ENCODE measurements around the gene ITGAE. TPM values are rescaled to one million over a fixed set of nuclear protein-coding genes. Genes with fewer than 3 reads are reported as not detected.

The ITGAE gene
- total and polyA plus RNA-seq, 7 donors: 25.2 to 51.8 (median 42.9) TPM

DNA sequence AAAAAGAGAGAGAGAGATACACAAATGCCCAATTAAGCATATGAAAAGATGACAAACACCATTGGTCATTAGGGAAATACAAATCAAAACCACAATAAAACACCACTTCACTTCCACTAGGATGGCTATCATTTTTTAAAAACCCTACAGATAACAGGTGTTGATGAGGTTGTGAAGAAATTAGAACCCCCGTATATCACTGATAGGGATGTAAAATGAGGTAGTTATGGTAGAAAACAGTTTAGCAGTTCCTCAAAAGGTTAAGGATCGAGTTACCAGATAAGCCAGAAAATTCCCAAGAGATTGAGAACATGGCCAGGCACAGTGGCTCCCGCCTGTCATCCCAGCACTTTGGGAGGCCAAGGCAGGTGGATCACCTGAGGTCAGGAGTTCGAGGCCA lies 107.8 kb downstream of the ITGAE start:
- Histone ChIP-seq H3K27ac (no peak overlapping the region), H3K36me3 (no peaks in the 10 kb centered on the region), H3K9me3 (peaks cover 0 to 5% (median under 1%) of the 10 kb centered on the region in 4 donors), H3K4me3 (no peak overlapping the region), H3K27me3 (peaks cover 11 to 87% (median 77%) of the 10 kb centered on the region in 3 donors), H3K4me1 (peaks cover 0 to 18% (median 15%) of the 10 kb centered on the region in 4 donors)
- DNase-seq: no peak
- 53 to 56% methylated on average over 4 of the region's 4 CpGs for WGBS, 2 donors
- no peak for TF ChIP-seq POLR2A (IDR thresholded peaks at IDR 0.05)
- no peak for TF ChIP-seq POLR2AphosphoS5 (IDR thresholded peaks at IDR 0.05)
- no peak for TF ChIP-seq EP300 (IDR thresholded peaks at IDR 0.05)
- TF ChIP-seq, protein P1, sequence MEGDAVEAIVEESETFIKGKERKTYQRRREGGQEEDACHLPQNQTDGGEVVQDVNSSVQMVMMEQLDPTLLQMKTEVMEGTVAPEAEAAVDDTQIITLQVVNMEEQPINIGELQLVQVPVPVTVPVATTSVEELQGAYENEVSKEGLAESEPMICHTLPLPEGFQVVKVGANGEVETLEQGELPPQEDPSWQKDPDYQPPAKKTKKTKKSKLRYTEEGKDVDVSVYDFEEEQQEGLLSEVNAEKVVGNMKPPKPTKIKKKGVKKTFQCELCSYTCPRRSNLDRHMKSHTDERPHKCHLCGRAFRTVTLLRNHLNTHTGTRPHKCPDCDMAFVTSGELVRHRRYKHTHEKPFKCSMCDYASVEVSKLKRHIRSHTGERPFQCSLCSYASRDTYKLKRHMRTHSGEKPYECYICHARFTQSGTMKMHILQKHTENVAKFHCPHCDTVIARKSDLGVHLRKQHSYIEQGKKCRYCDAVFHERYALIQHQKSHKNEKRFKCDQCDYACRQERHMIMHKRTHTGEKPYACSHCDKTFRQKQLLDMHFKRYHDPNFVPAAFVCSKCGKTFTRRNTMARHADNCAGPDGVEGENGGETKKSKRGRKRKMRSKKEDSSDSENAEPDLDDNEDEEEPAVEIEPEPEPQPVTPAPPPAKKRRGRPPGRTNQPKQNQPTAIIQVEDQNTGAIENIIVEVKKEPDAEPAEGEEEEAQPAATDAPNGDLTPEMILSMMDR (IDR thresholded peaks at IDR 0.05): no peak
- intact Hi-C loops (cut with DNase I): no loop called here

DNA sequence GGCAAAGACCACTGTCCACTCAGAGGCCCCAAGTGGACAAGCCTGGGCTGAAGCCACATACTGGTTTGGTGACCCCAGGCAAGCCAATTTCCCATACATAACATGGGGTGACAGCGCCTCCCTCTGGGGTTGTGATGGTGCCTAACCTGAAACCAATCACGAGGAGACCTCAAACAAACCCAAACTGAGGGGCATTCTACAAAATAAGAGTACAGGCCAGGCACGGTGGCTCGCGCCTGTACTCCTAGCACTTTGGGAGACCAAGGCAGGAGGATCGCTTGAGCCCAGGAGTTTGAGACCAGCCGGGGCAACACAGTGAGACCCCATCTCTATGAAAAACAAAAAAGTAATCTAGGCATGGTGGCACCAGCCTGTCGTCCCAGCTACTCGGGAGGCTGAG lies 108.6 kb downstream of the ITGAE start:
- no peaks in the 10 kb centered on the region for H3K36me3 ChIP-seq
- H3K4me1 ChIP-seq: peaks cover 0 to 18% (median 15%) of the 10 kb centered on the region in 4 donors
- no peaks in the 10 kb centered on the region for H3K9me3 ChIP-seq
- no peak for DNase-seq
- 82 to 87% methylated on average over 9 of the region's 9 CpGs for WGBS, 2 donors
- TF ChIP-seq POLR2A (IDR thresholded peaks at IDR 0.05): no peak
- TF ChIP-seq, protein P1 (IDR thresholded peaks at IDR 0.05): no peak
- no peak for TF ChIP-seq POLR2AphosphoS5 (IDR thresholded peaks at IDR 0.05)
- TF ChIP-seq EP300 (IDR thresholded peaks at IDR 0.05): no peak
- H3K27ac ChIP-seq: no peak overlapping the region
- H3K4me3 ChIP-seq: no peak overlapping the region
- intact Hi-C loops (cut with DNase I): no loop called here
- H3K27me3 ChIP-seq: peaks cover 12 to 83% (median 77%) of the 10 kb centered on the region in 3 donors

DNA sequence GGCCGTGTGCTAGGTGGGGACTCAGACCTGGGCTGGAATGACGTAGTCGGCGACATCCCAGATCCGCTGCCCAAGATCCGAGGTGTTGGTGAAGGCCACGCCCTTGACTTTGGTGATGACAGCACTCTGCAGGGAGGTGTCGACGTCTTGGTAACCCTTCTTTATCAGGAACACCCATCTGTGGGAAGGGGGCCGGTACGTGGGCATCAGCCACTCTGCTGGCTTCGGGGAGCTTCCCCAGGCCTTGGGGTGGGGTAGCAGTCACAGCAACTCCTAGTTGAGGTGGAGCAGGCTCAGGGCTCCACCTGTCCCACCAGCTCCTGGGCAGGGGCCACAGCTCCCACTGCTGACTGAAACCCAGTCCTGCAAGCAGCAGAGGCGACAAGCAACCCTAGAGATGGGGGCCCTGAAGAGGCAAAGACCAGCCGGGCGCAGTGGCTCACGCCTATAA lies 109.3 kb downstream of the ITGAE start:
- intact Hi-C loops (cut with DNase I): no loop called here
- no peak for DNase-seq
- TF ChIP-seq, protein P1 (IDR thresholded peaks at IDR 0.05): no peak
- no peak for TF ChIP-seq POLR2AphosphoS5 (IDR thresholded peaks at IDR 0.05)
- no peak for TF ChIP-seq EP300 (IDR thresholded peaks at IDR 0.05)
- TF ChIP-seq POLR2A (IDR thresholded peaks at IDR 0.05): no peak
- no peak overlapping the region for H3K4me3 ChIP-seq
- H3K27ac ChIP-seq: no peak overlapping the region
- H3K27me3 ChIP-seq: peaks cover 12 to 76% (median 70%) of the 10 kb centered on the region in 3 donors
- 72 to 87% methylated on average over 16 of the region's 16 CpGs for WGBS, 2 donors
- no peaks in the 10 kb centered on the region for H3K36me3 ChIP-seq
- H3K9me3 ChIP-seq: no peaks in the 10 kb centered on the region
- peaks cover 0 to 18% (median 15%) of the 10 kb centered on the region in 4 donors for H3K4me1 ChIP-seq

DNA sequence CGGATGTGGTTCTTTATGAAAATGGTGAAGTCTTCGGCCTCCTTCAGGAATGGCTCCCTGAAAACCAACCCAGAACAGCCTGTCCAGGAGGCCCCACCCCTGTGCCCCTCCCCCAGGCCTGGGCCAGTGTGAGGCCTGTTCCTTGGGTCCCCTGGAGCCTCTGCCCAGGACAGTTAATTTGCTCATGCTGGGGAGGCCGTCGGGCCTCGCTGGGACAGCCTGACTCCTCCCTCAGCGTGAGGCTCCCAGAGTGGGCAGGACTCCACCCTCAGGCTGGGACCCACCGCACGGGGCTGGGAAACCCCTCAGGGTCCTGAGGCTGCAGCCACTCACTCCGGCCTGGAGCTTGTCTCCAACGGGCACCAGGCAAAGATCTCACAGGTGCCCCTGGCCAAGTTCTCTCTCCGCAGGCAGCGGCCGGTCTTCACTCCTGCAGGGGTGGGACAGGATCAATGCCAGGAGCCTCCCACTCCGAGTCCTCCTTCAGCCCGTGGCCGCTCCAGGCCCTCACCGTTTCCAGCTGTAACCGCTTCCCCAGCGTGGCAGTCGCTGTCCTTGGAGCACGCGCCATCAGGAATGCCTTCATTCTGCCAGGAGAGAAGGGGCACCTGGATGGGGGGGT lies 110.8 kb downstream of the ITGAE start:
- H3K36me3 ChIP-seq: no peaks in the 10 kb centered on the region
- no peak overlapping the region for H3K27ac ChIP-seq
- peaks cover 8 to 65% (median 56%) of the 10 kb centered on the region in 3 donors for H3K27me3 ChIP-seq
- H3K4me3 ChIP-seq: no peak overlapping the region
- H3K4me1 ChIP-seq: peaks cover 0 to 4% (median 2%) of the 10 kb centered on the region in 4 donors
- intact Hi-C loops (cut with DNase I): no loop called here
- DNase-seq: no peak
- 76 to 82% methylated on average over 22 of the region's 22 CpGs for WGBS, 2 donors
- TF ChIP-seq POLR2A (IDR thresholded peaks at IDR 0.05) (no peak), POLR2AphosphoS5 (IDR thresholded peaks at IDR 0.05) (no peak), EP300 (IDR thresholded peaks at IDR 0.05) (no peak)
- TF ChIP-seq, protein P1 (IDR thresholded peaks at IDR 0.05): no peak
- no peaks in the 10 kb centered on the region for H3K9me3 ChIP-seq

Data from sigmoid colon (tissue), 7 donors.